ENCODE results near the gene TXNRD2. TPM values are rescaled to one million over a fixed set of nuclear protein-coding genes. Genes with fewer than 3 reads are reported as not detected.
"Not testable (repeated sequence)": the region's sequence is repeated elsewhere in the genome, so short reads cannot be mapped to it uniquely, and the experiment has no call there.

The TXNRD2 gene
- total RNA-seq, 1 experiment from 2014 or later, result 5.0 TPM

- Histone ChIP-seq H3K4me3 (ENCODE audit: insufficient read depth, low read depth, low read length) (no peak overlapping the region), H3K27me3 (ENCODE audit: control insufficient read depth, insufficient read depth, low read length) (no peaks in the 10 kb centered on the region), H3K36me3 (replicated peaks; ENCODE audit: control insufficient read depth, insufficient read depth, low read length) (peaks cover 2% of the 10 kb centered on the region)
- no peak for DNase-seq
These were observed 24.7 kb downstream of the TXNRD2 start for GRCh38 chr22:19916941-19917340.

- peak; percentile 23 for DNase-seq
- H3K36me3 ChIP-seq (replicated peaks; ENCODE audit: control insufficient read depth, insufficient read depth, low read length), result peaks cover 2% of the 10 kb centered on the region
- H3K4me3 ChIP-seq (ENCODE audit: insufficient read depth, low read depth, low read length), result no peak overlapping the region
- no peaks in the 10 kb centered on the region for H3K27me3 ChIP-seq (ENCODE audit: control insufficient read depth, insufficient read depth, low read length)
These were observed 25.6 kb downstream of the TXNRD2 start for GRCh38 chr22:19916006-19916405.

DNA sequence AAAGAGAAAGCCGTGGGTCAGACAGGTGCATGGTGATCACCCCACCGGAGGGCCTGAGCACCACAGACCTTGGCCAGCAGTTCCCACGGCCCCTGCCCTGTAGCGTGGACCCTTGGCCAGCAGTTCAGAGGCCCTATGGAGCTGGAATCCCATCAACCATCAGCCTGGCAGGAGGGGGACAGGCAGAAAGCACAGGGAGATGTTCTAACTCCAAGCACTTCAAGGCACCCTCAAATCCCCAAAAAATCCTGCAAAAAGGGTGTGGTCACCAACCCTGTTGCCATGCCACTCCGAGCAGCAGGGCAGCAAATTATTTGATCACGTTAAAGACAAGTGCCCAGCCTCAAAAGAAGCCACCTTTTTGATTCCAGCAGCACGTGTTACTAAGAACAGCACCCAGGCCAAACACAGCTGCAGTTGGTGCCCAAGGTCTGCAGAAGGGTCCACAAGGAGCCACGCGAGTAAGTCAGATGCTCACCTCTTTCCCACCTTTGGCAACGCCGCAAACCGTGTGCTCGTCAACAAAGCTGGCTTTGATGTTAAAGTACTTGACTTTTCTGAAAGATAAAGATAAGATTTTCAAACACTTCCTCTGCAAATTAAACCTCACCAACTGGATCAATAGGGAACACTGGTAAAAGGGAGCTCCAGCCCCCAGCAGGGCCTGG is 26.2 kb downstream of the TXNRD2 start:
- H3K4me3 ChIP-seq (ENCODE audit: insufficient read depth, low read depth, low read length), result no peak overlapping the region
- H3K36me3 ChIP-seq (replicated peaks; ENCODE audit: control insufficient read depth, insufficient read depth, low read length), result peaks cover 2% of the 10 kb centered on the region
- H3K27me3 ChIP-seq (ENCODE audit: control insufficient read depth, insufficient read depth, low read length), result no peaks in the 10 kb centered on the region
- DNase-seq, result peak; percentile 21

DNA sequence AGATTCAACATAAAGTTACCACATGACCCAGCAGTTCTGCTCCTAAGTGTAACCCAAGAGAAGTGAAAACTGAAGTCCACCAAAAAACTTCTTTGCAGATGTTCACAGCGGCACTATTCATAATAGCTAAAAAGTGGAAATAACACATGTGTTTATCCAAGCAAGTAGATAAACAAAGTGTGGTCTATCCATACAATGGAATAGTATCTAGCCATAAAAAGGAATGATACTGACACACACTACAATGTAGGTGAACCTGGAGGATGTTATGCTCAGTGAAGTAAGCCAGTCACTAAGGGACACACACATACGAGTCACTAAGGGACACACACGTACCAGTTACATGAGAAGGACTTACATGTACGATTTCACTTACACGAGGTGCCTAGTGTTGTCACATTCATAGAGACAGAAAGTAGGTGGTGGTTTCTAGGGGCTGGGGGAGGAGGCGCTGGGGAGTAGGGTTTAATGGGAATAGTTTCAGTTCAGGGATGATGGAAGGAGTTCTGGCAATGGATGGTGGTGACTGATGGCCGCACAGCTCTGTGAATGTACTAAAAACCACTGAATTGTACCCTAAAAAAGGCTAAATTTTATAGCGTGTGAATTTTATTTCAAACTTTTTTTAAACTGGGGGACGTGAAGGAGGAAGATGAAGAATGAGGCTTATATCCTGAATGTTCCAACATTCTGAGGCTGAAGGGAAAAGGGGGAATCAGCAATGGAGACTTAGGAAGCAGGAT is 27.2 kb downstream of the TXNRD2 start:
- H3K36me3 ChIP-seq (replicated peaks; ENCODE audit: control insufficient read depth, insufficient read depth, low read length), result peaks cover 2% of the 10 kb centered on the region
- no peak overlapping the region for H3K4me3 ChIP-seq (ENCODE audit: insufficient read depth, low read depth, low read length)
- no peaks in the 10 kb centered on the region for H3K27me3 ChIP-seq (ENCODE audit: control insufficient read depth, insufficient read depth, low read length)

DNA sequence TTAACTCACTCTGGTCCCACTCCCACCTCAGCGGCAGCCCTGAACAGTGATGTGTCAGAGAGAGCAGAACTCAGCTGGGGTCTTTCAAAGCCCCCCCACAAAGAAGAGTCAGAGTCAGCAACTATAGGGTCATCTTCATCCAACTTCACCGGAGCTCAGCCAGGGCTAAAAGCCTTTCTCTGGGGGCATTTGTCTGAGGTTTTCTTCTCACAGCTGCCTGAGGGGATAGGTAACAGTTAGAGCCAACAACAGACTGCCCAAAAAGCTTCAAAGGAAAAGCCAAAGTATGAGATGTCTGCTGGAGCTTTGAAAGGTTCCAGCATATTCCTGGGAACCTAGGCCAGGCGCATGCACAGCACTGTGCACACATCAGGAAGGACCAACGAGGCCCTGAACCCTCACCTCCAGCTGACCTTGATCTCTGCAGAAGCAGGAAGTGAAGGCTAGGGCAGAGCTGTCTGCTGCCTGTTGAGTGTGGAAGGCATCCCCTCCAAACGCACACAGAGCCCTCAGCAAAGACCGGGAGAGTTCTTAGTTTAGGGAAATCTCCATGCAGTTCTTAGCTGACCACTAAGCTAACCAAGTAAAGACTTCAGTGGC is 28.2 kb downstream of the TXNRD2 start:
- DNase-seq, result no peak
- H3K27me3 ChIP-seq (ENCODE audit: control insufficient read depth, insufficient read depth, low read length), result no peaks in the 10 kb centered on the region
- H3K36me3 ChIP-seq (replicated peaks; ENCODE audit: control insufficient read depth, insufficient read depth, low read length), result peaks cover 2% of the 10 kb centered on the region
- H3K4me3 ChIP-seq (ENCODE audit: insufficient read depth, low read depth, low read length), result no peak overlapping the region

More for the DNA sequence above, 27.2 kb downstream of the TXNRD2 start:
- no peak for DNase-seq

- peaks cover 2% of the 10 kb centered on the region for H3K36me3 ChIP-seq (replicated peaks; ENCODE audit: control insufficient read depth, insufficient read depth, low read length)
- DNase-seq, result peak; percentile 87
These were observed 29.2 kb downstream of the TXNRD2 start for GRCh38 chr22:19912271-19912999.

GRCh38 chr22:19911540-19912270 is 29.9 kb downstream of the TXNRD2 start:
- Histone ChIP-seq H3K4me3 (ENCODE audit: insufficient read depth, low read depth, low read length) (no peak overlapping the region), H3K27me3 (ENCODE audit: control insufficient read depth, insufficient read depth, low read length) (no peaks in the 10 kb centered on the region), H3K36me3 (replicated peaks; ENCODE audit: control insufficient read depth, insufficient read depth, low read length) (peaks cover 2% of the 10 kb centered on the region)
- peak; percentile 28 for DNase-seq

More at GRCh38 chr22:19912271-19912999, 29.2 kb downstream of the TXNRD2 start:
- no peak overlapping the region for H3K4me3 ChIP-seq (ENCODE audit: insufficient read depth, low read depth, low read length)
- no peaks in the 10 kb centered on the region for H3K27me3 ChIP-seq (ENCODE audit: control insufficient read depth, insufficient read depth, low read length)

DNA sequence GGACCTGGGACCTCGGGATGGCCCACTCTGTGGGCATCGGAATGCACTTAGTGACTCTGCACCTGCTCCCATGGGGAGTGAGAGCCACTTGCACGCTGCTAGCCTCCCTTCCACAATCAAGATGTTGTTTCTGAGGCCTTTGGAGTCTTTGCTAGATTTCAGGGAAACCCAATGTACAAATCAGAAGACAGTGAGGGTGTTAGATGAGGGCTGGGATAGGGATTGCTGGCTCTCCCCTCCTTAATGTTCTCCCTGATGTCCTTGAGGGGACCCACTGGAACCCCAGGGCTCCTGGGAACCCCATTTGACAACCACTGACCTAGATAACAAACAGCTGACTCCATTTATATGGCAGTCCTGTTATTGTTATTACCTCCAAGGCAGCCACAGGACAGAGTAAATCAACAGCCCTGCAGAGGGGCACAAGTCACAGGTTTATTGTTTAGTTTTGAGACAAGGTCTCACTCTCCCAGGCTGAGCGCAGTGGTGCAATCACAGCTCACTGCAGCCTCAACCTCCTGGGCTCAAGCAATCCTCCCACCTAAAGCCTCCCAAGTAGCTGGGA is 31.4 kb downstream of the TXNRD2 start:
- no peak for DNase-seq
- no peak overlapping the region for H3K4me3 ChIP-seq (ENCODE audit: insufficient read depth, low read depth, low read length)
- H3K36me3 ChIP-seq (replicated peaks; ENCODE audit: control insufficient read depth, insufficient read depth, low read length), result peaks cover 2% of the 10 kb centered on the region
- no peaks in the 10 kb centered on the region for H3K27me3 ChIP-seq (ENCODE audit: control insufficient read depth, insufficient read depth, low read length)

DNA sequence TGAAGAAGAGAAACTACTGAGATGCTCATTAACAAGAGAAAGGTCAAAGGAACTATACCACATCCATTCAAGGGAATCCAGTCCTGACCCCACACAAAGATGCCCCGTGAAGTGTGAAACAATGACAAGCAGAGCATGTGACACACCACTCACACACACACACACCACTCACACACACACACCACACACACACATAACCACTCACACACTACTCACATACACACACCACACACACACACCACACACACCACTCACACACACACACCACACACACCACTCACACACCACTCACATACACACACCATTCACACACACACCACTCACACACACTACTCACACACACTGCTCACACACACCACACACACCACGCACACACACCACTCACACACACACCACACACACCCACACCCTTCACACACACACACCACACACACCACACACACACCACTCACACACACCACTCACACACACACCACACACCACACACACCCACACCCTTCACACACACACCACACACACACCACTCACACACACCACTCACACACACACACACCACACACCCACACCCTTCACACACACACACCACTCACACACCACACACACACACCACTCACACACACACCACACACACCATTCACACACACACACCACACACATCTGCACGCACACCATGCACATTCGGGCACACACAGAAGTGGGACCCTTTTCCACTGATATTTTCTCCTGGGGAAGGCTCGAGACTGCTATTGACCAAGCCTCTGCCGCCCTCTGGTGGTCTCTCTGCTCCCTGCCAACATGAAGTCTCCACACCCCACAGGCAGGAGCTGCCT is 32.1 kb downstream of the TXNRD2 start:
- H3K4me3 ChIP-seq (ENCODE audit: insufficient read depth, low read depth, low read length), result no peak overlapping the region
- no peaks in the 10 kb centered on the region for H3K27me3 ChIP-seq (ENCODE audit: control insufficient read depth, insufficient read depth, low read length)
- peaks cover 2% of the 10 kb centered on the region for H3K36me3 ChIP-seq (replicated peaks; ENCODE audit: control insufficient read depth, insufficient read depth, low read length)
- DNase-seq, result peak; percentile 93

GRCh38 chr22:19907902-19908301 is 33.7 kb downstream of the TXNRD2 start:
- not testable (repeated sequence) for H3K36me3 ChIP-seq (replicated peaks; ENCODE audit: control insufficient read depth, insufficient read depth, low read length); H3K27me3 ChIP-seq (ENCODE audit: control insufficient read depth, insufficient read depth, low read length); DNase-seq; H3K4me3 ChIP-seq (ENCODE audit: insufficient read depth, low read depth, low read length)

DNA sequence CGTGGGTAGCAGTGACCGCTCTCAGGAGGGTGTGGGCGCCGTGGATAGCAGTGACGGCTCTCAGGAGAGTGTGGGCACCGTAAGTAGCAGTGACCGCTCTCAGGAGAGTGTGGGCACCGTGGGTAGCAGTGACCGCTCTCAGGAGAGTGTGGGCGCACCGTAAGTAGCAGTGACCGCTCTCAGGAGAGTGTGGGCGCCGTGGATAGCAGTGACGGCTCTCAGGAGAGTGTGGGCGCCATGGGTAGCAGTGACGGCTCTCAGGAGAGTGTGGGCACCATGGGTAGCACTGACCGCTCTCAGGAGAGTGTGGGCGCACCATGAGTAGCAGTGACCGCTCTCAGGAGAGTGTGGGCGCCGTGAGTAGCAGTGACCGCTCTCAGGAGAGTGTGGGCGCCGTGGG is 34.8 kb downstream of the TXNRD2 start:
- not testable (repeated sequence) for H3K4me3 ChIP-seq (ENCODE audit: insufficient read depth, low read depth, low read length); H3K27me3 ChIP-seq (ENCODE audit: control insufficient read depth, insufficient read depth, low read length); H3K36me3 ChIP-seq (replicated peaks; ENCODE audit: control insufficient read depth, insufficient read depth, low read length); DNase-seq

DNA sequence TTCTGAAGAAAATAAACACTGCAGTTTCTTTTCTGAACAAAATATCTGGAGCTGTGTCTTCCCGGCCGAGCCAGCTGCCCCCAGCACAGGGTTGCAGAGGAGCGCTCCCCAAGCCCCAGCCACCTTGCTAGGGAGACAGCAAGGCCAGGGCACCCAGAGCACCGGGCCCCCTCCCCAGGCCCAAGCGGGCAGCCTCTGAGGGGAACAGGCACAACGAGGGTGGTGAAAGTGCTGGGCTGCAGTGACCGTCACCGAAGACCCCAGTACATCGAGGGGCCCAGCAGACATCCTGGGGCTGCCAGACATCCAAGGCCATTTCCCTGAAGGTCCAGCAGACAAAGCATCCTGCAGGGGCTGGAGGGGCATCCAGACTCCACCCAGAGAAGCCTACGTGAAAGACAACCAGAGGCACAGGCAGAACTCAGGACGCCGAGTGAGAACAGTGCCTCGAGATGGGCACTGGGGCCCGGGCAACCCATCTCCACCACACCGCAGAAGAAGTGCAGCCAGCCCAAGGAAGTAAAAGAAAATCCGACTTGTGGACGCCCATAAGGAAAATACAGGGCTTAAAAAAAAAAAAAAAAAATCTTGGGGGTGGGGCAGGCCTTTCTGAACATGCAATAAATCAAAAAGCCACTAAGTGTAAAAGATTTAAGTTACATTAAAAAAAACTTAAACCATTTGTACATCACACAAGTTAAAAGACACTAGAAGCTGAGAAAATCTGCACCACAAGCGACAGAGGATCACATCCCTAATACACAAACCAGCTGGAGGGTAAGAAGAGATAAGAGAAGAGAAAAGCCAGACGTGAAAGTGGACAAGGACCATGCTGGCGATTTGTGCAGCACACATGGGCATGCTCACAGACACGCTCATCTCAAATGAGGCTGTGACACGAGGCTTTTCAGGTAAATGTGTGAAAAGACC is 36.0 kb downstream of the TXNRD2 start:
- DNase-seq, result no peak
- H3K36me3 ChIP-seq (replicated peaks; ENCODE audit: control insufficient read depth, insufficient read depth, low read length), result no peaks in the 10 kb centered on the region
- H3K4me3 ChIP-seq (ENCODE audit: insufficient read depth, low read depth, low read length), result no peak overlapping the region
- no peaks in the 10 kb centered on the region for H3K27me3 ChIP-seq (ENCODE audit: control insufficient read depth, insufficient read depth, low read length)
